ENCODE results near the gene AKAP8L. TPM values are rescaled to one million over a fixed set of nuclear protein-coding genes. Genes with fewer than 3 reads are reported as not detected.
A peak's percentile ranks its signal among the peaks of the same experiment; 100 is the strongest.

The AKAP8L gene
- total and polyA plus RNA-seq, 10 of the 15 experiments (the other 5 are each of a cell fraction or from before 2014, with no cell fraction given), result 0.66 to 64.3 (median 40.0) TPM

DNA sequence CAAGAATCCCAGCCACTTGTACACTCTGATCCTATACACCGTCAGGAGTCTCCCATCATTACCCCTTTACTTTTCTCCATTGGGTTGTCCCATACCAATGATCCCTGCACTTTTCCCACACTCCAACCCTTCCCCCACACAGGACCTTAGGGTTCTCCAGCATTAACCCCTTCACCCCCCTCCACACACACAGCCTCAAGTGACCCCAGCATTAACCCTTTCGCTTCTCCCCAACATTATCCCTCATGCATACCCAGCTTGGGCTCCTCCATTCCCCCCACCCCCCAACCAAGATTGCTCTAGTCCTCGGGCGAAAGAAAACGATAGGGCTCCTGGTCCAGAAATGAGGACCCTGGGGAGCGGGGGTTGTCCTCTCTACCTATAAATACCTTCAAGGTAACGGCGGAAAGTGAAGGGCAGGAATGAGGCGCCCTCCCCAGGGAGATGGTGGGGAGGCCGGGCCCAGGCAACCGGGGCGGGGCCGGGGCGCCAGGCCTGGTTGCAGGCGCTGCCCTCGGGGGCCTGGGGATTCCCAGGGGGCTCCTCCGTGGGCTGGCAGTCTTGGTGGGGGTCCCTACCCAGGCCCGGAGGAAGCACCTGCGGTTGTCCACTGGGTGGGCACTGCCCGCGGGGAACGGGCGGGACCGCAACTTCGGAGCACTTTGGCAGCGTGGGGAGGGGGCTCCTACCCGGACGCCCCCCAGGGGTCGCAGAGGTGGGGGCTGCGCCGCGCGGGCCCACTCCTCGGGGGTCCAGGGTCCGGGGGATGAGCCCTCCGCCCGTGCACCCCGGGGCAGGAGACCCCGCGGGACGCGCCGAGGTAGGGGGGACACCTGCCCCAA lies 30.2 kb upstream of the AKAP8L start (continued):
- TF ChIP-seq GATAD2B (conservative IDR thresholded peaks at IDR 0.05; ENCODE audit: low read depth), result peak; percentile 59; the same call in 1 of the 2 replicates
- no peak for TF ChIP-seq CHD2 (IDR thresholded peaks at IDR 0.05; ENCODE audit: borderline replicate concordance, low read depth, low read length)
- no peak for TF ChIP-seq FOXK2 (IDR thresholded peaks at IDR 0.05)
- TF ChIP-seq FOS (IDR thresholded peaks at IDR 0.05; ENCODE audit: borderline replicate concordance, extremely low read depth, insufficient read length), result no peak
- TF ChIP-seq, protein P1, sequence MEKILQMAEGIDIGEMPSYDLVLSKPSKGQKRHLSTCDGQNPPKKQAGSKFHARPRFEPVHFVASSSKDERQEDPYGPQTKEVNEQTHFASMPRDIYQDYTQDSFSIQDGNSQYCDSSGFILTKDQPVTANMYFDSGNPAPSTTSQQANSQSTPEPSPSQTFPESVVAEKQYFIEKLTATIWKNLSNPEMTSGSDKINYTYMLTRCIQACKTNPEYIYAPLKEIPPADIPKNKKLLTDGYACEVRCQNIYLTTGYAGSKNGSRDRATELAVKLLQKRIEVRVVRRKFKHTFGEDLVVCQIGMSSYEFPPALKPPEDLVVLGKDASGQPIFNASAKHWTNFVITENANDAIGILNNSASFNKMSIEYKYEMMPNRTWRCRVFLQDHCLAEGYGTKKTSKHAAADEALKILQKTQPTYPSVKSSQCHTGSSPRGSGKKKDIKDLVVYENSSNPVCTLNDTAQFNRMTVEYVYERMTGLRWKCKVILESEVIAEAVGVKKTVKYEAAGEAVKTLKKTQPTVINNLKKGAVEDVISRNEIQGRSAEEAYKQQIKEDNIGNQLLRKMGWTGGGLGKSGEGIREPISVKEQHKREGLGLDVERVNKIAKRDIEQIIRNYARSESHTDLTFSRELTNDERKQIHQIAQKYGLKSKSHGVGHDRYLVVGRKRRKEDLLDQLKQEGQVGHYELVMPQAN (conservative IDR thresholded peaks at IDR 0.05), result no peak
- TF ChIP-seq MEF2B (IDR thresholded peaks at IDR 0.05; ENCODE audit: partially characterized antibody, poor library complexity, severe bottlenecking), result peak; percentile 84
- TF ChIP-seq CBFB (IDR thresholded peaks at IDR 0.05; ENCODE audit: low read depth), result no peak
- no peak for TF ChIP-seq TCF12 (IDR thresholded peaks at IDR 0.05; ENCODE audit: low read depth, low read length)
- TF ChIP-seq, protein P2, sequence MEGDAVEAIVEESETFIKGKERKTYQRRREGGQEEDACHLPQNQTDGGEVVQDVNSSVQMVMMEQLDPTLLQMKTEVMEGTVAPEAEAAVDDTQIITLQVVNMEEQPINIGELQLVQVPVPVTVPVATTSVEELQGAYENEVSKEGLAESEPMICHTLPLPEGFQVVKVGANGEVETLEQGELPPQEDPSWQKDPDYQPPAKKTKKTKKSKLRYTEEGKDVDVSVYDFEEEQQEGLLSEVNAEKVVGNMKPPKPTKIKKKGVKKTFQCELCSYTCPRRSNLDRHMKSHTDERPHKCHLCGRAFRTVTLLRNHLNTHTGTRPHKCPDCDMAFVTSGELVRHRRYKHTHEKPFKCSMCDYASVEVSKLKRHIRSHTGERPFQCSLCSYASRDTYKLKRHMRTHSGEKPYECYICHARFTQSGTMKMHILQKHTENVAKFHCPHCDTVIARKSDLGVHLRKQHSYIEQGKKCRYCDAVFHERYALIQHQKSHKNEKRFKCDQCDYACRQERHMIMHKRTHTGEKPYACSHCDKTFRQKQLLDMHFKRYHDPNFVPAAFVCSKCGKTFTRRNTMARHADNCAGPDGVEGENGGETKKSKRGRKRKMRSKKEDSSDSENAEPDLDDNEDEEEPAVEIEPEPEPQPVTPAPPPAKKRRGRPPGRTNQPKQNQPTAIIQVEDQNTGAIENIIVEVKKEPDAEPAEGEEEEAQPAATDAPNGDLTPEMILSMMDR (IDR thresholded peaks at IDR 0.05 in 2 of 3, conservative IDR thresholded peaks at IDR 0.05 in 1 of 3; ENCODE audit: control insufficient read depth in 2 of 3, extremely low read depth in 1 of 3, insufficient read depth in 1 of 3, low read depth in 3 of 3, low read length in 3 of 3), result no peak
- 0 out of 2 replicates have a peak, but pooled peaks have one; percentile 43 for TF ChIP-seq DPF2 (IDR thresholded peaks at IDR 0.05)
- no peak for TF ChIP-seq NFXL1 (IDR thresholded peaks at IDR 0.05; ENCODE audit: borderline replicate concordance)
- TF ChIP-seq BMI1 (IDR thresholded peaks at IDR 0.05; ENCODE audit: borderline replicate concordance), result no peak
- TF ChIP-seq, protein P3, sequence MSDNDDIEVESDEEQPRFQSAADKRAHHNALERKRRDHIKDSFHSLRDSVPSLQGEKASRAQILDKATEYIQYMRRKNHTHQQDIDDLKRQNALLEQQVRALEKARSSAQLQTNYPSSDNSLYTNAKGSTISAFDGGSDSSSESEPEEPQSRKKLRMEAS (IDR thresholded peaks at IDR 0.05; ENCODE audit: low read depth, low read length), result no peak
- no peak for TF ChIP-seq BRCA1 (IDR thresholded peaks at IDR 0.05; ENCODE audit: low read depth, low read length)
- TF ChIP-seq SUZ12 (IDR thresholded peaks at IDR 0.05; ENCODE audit: unreplicated experiment), result no peak
- no peak for TF ChIP-seq BHLHE40 (IDR thresholded peaks at IDR 0.05; ENCODE audit: borderline replicate concordance in 1 of 2, low read depth in 2 of 2, low read length in 1 of 2)
- TF ChIP-seq, protein P4, sequence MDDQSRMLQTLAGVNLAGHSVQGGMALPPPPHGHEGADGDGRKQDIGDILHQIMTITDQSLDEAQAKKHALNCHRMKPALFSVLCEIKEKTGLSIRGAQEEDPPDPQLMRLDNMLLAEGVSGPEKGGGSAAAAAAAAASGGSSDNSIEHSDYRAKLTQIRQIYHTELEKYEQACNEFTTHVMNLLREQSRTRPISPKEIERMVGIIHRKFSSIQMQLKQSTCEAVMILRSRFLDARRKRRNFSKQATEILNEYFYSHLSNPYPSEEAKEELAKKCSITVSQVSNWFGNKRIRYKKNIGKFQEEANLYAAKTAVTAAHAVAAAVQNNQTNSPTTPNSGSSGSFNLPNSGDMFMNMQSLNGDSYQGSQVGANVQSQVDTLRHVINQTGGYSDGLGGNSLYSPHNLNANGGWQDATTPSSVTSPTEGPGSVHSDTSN (IDR thresholded peaks at IDR 0.05; ENCODE audit: insufficient replicate concordance, low read depth, low read length), result no peak
- no peak for TF ChIP-seq POLR2AphosphoS5 (IDR thresholded peaks at IDR 0.05; ENCODE audit: low read length)
- TF ChIP-seq NFIC (IDR thresholded peaks at IDR 0.05; ENCODE audit: low read depth, low read length), result no peak
